Stimulated activated CD4-positive, alpha-beta T cell treated with anti-CD3 and anti-CD28 coated beads, Interleukin-4, amount 100 ng/mL, for 1 hour (primary cell): ENCODE results near the gene ROR1.

Experiments used
- DNase-seq: peaks from one replicate; pipeline ENCODE4 v3.0.0-alpha.2; 2020

ROR1 gene

DNA sequence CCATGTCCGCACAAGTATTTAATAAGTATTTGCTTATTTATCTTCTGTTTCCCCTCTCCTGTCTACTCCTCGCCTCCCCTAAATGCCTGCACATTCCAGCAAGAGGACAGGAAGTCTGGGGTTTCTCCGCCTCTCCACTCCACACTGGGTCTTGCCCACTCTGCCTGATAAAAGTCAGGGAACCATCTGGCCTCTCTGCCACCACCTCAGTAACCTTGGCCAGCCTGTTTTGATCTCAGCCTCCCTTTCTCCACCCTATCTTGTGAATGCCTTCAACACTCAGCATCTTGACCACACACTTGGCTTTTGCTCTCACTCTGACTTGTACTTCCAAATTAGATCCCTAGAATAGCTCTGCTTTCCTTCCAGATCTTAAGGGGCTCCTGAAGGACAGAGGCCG is 264.3 kb downstream of the ROR1 start:
- DNase-seq, result no peak

DNA sequence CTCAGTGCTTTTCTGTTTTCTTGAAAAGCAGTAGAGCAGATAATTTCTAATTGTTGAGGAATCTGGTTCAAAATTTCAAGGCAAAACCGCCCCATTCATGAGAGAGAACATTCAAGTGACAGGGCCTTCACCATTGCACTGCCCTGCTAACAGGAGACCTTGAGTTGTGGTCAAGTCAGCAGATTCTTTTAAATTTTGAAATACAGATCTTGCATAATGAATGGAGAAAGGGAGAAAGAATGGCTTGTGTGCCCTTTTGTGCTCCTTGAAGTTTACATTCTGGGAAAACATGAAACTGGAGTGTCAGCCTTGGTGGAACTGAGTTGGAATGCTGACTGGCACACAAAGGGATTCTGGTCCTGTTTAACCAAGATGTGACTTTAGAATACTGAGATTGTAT is 265.1 kb downstream of the ROR1 start:
- DNase-seq, result no peak

DNA sequence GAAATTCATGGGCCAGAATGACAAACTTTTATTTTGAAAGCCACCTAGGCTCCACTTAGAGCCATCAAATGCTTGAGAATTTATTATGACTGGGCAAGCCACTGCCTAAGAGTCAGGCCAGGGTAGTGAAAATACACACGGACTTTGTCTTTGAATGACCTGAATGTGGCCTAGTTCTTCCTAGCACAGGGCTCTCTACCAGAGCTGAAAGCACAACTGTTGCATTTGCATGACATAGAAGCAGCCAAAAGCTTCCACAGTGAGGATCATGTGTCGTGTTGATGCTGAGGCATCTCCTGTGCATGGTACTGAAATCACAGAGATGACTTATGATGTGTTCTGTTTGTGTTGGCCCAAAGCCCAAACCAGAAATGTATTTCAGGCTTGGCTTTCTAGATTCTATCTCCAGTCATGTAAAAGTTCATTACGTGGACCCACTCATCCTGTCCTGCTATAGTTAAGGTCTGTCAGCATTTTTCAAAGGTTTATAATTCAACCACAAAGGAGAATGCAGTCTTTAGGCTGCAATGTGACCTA is 265.6 kb downstream of the ROR1 start:
- no peak for DNase-seq

DNA sequence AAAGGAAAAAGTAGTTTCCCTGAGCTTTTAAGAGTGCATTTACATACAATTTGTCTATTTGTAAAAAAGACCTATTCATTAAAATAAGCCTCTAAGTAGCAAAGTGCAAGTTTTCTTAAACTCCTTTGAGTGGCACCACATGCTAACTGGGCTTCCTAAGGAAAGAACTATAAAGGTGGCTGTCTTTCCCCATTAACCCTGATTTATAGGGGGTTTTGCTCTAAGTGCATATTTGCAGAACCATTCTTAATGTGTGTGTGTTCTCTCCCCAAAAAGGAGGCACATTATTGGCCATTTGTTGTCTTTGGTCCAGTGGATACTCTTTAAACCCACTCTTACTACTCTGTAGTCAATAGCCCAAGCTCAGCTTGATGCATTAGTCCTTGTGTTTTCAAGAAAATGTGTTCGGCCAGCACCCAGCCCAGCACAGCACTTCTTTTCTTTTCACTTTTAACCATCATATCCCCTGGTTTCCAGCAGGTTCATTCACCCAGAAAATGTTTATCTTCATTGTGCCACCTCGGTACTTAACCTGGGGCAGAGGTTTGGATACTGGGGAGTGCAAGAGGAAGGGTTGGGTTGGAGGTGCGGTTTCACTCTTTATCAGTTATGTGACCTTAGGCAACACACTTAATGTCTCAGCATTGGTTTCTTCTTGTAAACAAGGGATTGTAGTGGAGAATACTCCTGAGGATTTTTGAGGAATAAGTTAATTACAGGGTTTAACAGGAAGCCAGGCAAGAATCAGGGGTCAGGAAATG is 267.7 kb downstream of the ROR1 start:
- no peak for DNase-seq

DNA sequence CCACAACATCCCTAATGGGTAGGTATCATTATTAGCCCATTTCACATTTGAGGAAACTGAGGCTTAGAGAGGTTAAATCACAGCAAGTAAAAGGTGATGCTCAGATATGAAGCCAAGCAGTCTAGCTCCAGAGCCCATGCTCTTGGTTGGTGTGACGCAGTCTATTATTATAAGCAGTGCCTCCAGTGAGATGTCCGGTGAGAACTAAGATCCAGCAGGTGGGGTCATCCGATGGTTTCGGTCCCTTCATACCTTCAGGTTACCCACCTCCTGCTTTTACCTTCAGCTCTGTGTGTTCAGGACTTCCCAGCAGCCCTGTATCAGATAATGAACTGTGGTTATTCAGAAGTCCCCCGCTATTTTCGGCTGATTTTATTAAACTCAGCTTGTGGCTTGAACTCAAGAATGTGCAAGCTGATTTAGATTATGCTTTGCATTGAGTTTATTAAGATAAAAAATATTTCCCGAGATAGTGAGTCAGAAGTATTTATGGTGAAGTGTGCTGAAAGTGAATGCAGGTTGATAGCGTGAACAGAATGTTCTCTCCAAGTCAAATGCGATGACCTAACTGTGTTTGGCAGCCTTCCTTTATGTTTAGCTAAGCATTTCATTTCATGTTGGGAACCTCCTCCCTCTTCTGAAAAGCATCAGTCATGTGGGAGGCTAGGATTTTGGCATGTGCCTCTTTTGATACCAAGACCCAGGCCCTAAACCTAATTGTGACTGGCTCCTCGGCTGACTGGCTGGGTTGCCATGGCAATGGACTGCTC is 268.7 kb downstream of the ROR1 start:
- DNase-seq, result no peak

DNA sequence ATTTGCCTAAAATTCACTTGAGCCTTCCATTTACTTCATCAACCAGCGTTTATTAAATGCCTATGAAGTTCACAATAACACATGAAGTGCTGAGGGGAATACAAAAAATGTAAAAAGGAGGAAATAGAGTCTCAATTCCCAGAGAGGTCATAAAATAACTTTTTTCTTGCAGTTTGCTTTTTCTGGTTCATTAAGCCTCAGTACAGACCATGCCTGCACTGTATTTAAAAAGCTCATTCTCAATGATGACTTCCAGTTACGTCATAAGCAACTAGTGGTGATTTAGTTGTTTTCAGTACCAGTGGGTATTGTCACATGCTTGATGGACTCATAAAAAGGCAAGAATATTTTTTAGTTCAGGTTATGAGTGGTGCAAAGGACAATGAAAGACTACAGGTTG is 269.5 kb downstream of the ROR1 start:
- no peak for DNase-seq

DNA sequence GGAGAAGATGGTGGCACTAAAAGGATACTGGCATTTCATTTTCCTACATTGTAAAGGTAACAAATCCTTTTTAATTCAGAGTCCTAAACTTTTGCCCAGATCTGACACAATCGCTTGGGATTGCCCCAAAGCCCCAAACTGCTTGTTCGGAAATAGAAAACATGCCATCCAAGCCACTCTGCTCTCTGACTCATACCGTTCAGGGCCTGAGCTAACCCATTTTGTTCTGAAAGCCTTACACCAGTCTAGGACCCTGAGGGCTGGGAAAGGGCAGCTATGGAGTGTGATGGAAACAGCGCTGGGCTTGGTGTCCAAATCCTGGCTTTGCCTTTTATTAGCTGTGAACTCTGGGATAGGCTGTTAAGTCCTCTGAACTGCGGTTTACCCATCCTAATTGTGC is 270.2 kb downstream of the ROR1 start:
- DNase-seq, result no peak

DNA sequence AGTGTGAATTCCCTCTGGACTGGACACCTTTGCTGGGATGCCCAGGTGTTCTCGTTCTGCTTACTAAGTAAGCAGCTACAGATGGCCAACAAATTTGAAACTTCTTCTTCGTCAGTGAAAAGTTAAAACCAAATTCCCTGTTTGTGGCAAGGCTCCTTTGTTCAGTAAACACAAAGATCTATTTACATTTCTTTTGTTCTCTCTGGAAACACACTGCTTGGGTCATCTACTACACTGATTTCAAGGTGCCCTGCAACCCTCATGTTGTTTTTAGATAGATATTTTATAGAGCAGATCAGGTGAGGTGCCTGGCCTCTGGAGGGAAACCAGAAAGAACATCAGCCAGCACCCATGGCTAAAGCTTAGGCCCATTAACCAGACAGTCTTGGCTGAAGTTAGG is 272.4 kb downstream of the ROR1 start:
- DNase-seq, result no peak

DNA sequence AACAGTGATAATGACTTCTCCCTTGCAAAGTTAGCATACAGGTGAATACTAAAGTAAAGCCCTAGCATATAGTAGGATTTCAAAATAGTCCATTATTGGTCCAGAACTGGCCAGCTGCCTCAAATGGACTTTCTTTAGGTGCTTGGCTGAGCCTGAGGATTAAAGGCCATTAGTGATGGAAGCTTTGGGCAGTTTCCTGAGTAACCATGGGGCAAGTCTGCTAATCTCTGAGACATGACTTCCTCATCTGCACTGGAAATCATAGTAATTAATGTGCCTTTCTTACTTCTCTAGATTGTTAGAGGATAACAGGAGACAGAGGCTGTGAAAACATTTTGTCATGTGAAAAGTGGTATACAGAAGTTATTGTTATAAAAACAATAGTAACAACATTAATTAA is 273.1 kb downstream of the ROR1 start:
- DNase-seq, result no peak

DNA sequence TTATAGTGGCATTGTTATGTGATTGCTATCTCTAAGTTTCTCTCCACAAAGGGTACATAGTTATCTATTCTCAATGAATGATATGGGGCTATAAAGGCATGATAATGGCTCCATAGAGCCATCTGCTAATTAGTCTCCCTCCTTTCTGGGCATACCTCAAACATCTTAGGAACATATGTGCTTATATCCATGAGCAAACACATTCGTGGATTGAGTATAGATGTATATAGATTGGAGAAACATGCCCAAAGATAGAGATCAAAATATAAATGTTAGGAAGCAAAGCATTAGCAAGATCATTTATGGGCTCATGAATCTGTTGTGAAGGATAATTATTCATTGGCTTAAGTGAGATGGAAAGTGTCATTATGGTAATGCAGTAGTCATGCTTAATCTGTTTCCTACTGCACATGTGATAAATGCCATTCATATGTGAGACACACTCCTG is 273.8 kb downstream of the ROR1 start:
- DNase-seq, result no peak

DNA sequence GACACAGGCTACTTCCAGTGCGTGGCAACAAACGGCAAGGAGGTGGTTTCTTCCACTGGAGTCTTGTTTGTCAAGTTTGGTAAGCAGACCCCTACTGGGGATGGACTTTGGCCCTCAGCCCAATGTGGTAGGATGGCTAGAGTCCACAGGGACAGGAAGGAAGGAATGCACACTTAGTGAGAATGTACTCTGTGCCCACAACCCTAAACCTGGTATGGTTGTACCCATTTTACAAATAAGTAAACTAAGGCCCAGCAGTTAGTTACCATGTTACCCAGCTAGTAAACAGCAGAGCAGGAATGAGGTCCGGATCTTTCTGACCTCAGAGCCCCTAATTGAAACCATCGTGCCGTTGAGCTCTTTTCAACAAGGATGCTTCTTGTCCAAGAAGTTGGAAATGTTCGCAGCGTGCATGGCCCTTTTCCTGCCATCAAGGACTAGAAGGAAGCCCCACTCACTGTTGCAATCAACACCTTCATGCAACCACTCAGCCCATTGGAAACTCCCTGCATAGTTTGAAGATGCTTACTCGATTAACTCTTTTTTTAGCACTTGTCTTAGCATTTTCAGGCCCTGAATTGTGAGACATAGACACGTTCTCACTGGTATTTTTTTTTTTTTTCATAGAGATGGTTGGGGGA is 276.2 kb downstream of the ROR1 start:
- DNase-seq, result no peak

DNA sequence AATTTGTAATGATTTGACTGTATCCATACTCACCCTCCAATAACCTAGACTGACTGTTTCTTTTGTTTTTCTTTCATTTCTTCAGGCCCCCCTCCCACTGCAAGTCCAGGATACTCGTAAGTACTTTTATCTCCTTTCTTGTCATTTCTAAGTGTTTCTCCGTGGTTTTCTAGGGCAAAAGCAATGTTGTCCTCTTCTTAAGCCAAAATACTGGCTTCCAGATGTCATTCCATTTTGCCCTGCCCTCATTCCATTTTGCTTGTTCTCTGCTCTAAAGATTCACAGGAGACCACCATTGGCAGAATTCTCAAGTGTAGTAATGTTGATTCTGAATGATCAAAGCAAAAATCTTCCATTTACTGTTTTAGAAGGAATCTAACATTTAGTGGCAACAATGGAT is 276.8 kb downstream of the ROR1 start:
- DNase-seq, result no peak

DNA sequence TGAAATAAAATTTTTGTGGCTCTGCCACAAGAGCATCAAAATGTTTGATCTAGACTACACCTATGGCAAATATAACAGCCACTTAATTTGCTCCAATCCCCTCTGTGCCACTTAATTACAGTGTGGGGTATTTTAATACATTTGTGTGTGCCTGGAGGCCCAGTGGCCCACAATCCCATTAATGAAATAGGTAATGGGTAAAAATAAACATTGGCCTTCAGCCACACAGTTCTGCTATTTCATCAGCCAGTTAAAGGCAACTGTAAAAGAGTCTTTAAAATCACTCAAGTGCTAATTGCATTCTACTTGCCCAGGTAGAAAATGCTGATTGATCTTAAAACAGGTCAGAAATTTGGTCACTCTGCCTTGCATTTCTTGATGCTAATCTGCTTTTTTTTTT is 278.0 kb downstream of the ROR1 start:
- DNase-seq, result no peak

DNA sequence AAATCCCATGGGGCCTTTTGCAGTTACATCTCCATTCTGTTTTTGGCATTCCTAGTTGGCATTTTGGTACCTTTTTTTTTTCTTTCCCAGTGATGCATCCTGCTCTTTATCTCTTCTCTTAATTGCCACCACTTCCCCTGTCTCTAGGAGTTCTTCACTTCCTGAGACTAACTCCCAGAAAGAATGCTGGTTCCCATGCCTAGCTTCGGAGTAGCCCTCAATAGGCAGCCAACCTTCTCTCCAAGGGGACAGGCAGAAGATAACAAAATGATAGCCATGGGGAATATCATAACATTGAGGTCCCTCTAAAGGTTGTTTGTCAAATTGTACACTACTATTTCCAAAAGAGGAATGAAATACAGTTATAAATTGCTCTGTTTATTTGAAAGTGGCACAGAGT is 279.0 kb downstream of the ROR1 start:
- no peak for DNase-seq

DNA sequence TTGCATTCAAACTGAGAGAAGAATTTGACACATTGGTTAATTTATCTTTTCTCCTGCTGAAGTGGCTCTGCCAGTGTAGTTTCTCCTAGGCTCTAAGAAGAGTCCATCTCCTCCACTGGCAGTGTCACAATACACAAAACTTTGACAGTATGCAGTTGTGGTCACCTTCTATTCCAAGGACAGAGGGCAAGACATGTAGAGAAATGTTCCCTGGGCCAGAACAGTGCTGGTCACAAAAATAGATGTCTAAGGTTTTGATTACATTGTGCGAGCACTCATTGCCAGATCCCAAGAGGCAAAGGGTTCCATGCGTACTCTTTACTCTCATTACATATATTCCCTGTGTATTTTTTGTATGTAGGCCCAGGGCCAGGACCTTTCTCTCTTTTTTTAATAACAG is 281.5 kb downstream of the ROR1 start:
- no peak for DNase-seq

DNA sequence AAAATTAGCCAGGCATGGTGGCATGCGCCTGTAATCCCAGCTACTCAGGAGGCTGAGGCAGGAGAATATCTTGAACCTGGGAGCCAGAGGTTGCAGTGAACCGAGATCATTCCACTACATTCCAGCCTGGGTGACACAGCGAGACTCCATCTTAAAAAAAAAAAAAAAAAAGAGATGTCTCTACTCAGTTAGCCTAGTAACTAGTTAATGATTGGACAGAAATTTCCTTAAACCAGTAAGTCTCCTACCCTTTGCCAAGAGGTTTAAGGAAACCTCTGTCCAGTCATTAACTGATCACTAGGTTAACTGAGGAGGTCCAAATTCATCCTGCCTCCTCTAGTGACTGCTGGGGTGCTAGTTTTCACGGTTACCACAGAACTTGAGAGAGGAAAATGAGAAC is 285.7 kb downstream of the ROR1 start:
- DNase-seq, result no peak

DNA sequence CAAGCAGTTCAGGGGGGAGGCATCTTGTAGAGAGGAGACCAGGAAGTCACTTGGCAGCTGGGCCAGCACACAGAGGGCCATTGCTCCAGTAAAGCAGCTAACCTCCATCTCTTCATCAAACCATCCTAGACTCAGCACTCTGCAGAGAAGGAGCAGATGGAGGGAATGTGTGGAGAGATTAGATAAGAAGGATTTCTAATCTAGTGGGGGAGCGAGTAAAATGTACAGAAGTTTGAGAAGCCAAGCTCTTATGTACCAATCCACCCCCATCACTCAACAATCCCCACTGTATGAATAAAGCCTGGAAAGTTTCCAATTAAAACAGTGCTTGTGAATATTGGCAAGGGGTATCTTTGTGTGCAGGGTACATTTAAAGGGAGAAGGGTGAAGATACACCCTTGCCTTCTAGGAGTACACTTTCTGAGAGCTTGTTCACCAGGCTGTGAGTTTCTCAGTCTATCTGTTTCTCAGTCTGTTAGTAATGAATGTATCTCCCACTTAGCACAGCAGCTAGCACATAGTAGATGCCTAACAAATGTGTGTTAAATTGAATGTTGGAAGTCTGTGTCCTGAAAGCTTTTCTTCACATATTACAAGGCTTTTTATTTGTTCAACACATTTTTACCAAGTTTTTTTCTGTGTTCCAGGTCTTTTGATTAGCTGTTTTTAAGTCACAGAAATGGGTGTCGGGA is 286.9 kb downstream of the ROR1 start:
- DNase-seq, result no peak

DNA sequence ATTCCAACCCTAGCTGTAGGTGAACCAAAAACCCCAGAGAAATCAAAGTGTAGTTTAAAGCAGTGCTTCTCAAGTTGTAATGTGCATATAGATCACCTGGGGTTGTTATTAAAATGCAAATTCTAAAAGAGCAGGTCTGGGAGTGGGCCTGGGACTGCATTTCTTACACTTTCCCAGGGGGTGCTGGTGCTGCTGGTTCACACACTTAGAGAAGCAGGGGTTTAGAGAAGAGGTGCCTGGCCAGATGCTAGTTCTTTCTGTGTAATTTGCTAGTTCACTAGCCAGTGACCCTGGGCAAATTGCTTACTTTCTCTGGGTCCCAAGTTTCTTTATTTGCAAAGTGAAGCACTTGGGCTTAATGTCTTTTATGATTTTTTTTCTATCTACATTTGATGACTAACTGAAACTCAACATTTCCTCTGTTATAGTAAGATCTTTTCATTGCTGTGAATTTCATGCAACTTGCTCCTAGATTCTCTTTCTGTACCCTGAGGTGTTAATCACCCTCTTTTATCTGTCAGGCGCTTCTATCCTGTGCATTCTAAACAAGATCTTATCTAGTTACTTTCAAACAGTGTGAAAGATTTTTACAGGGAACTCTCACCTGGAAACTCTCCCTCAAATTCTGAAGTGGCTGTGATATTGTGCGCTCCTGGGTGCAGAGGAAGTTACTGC is 287.8 kb downstream of the ROR1 start:
- no peak for DNase-seq

DNA sequence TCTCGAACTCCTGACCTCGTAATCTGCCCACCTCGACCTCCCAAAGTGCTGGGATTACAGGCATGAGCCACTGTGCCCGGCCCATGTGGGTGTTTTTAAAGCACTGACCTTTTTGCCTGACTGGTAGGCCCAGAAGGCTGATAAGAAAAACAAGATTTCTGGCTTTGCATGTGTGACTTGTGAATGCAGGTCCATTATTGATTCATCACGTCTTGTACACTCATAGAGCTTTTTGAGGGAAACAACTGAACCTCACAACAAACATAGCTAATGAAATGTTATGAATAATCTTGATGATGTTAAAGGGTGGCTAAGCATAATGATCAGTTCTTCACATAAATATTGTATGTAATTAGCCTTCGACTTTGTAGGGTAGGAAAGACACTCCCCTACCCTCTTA is 288.7 kb downstream of the ROR1 start:
- DNase-seq, result no peak

DNA sequence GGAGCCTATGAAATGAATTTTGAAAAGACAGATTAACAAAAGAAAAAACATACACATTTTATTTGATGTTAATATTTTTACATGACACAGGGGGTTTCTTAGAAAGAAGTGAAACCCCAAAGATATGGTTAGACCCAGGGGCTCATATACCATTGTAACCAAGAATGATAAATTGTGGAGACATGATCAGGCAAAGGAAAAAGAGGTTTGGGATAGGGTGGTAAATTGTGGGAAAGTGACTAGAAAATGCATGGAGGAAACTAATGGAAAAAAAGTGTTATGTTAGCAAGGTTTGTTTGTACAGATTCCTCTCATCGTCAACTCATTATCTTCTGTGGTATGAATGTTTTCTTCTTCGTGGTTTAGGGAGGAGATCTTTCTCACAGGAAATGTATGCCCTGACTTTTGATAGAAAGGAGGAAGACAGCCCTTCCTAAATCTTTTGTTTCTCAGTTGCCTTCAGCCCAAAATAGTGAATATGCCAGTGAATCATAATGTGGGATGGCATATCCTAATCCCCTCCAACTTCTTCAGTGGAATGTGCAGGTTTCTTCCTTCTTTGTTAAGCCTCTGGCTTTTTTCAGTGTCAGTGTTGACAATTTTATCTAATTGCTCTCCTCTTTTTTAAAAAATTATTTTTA is 289.2 kb downstream of the ROR1 start:
- no peak for DNase-seq

DNA sequence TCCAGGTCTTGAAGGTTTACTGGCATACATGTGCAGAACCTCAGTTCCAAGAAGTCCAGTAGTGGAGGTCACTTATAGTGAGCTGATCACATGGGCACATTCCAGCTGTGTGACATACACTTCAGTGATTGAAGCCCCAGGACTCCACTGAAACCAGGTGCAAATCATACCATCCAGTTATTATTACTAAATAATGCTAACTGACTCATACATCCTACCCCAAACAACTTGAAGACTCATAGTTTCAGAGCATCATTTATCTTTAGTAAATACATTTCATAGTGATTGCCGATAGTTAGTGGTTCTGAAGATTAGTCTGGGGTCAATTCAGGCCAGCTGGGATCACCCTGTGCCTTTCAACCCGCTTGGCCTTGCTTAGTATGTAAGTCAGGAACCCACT is 291.8 kb downstream of the ROR1 start:
- no peak for DNase-seq
